Gastroesophageal sphincter (tissue), 3 donors: ENCODE results near the gene MBTPS1.

Experiments used
- POLR2AphosphoS5 ChIP-seq: sonication (generic); formaldehyde crosslinking; IDR thresholded peaks from one replicate; pipeline ENCODE4 v1.6.1; 2017; ENCODE audit warnings: antibody characterized with exemption
- TF ChIP-seq, protein P1 (sequence below), 4 experiments: fragments of 200-600 bp in 2 of 4; fragments of 450-650 bp in 2 of 4; sonication (generic) in 1 of 4; IDR thresholded peaks; one replicate each; pipeline ENCODE4 v1.5.1; 2017 to 2019; ENCODE audit warnings: antibody characterized with exemption in 4 of 4, mild to moderate bottlenecking in 2 of 4, moderate library complexity in 2 of 4

GRCh38 chr16:84075376-84075775 lies 41.4 kb downstream of the MBTPS1 start:
- TF ChIP-seq, protein P1, sequence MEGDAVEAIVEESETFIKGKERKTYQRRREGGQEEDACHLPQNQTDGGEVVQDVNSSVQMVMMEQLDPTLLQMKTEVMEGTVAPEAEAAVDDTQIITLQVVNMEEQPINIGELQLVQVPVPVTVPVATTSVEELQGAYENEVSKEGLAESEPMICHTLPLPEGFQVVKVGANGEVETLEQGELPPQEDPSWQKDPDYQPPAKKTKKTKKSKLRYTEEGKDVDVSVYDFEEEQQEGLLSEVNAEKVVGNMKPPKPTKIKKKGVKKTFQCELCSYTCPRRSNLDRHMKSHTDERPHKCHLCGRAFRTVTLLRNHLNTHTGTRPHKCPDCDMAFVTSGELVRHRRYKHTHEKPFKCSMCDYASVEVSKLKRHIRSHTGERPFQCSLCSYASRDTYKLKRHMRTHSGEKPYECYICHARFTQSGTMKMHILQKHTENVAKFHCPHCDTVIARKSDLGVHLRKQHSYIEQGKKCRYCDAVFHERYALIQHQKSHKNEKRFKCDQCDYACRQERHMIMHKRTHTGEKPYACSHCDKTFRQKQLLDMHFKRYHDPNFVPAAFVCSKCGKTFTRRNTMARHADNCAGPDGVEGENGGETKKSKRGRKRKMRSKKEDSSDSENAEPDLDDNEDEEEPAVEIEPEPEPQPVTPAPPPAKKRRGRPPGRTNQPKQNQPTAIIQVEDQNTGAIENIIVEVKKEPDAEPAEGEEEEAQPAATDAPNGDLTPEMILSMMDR (IDR thresholded peaks at IDR 0.05): no peak
- no peak for TF ChIP-seq POLR2AphosphoS5
